Stimulated activated CD8-positive, alpha-beta memory T cell treated with anti-CD3 and anti-CD28 coated beads, Interleukin-7, amount 100 ng/mL, for 48 hours (primary cell): ENCODE results near the gene RAB9B.
"Not testable (repeated sequence)": the region's sequence is repeated elsewhere in the genome, so short reads cannot be mapped to it uniquely, and the experiment has no call there.

Experiments used
- DNase-seq, 2 donors: peaks; one replicate each; pipeline ENCODE4 v3.0.0-alpha.2; 2020; ENCODE audit warnings: low read depth in 1 of 2; ENCODE audit errors: extremely low read depth in 1 of 2

Gene RAB9B

GRCh38 chrX:103831803-103832544, at the start of gene RAB9B:
RAB9B (minus strand) TSS chrX:103832257; CDS start chrX:103825784, 6,473 bp downstream.
- DNase-seq, result peak; percentile 34 to 55

GRCh38 chrX:103879339-103879738, 47.3 kb upstream of the RAB9B start:
- DNase-seq, result no peak

- DNase-seq, result no peak
These were observed 46.5 kb upstream of the RAB9B start for GRCh38 chrX:103878466-103879122.

GRCh38 chrX:103877571-103877970, 45.5 kb upstream of the RAB9B start:
- DNase-seq, result no peak

GRCh38 chrX:103864886-103865534, 33.0 kb upstream of the RAB9B start:
- no peak for DNase-seq

GRCh38 chrX:103864149-103864548, 32.1 kb upstream of the RAB9B start:
- DNase-seq, result no peak

GRCh38 chrX:103861200-103861599, 29.1 kb upstream of the RAB9B start:
- DNase-seq, result no peak

- DNase-seq, result no peak
These were observed 17.5 kb upstream of the RAB9B start for GRCh38 chrX:103849558-103849957.

GRCh38 chrX:103847174-103847870, 15.3 kb upstream of the RAB9B start:
- DNase-seq, result no peak

GRCh38 chrX:103846386-103846785, 14.3 kb upstream of the RAB9B start:
- no peak for DNase-seq

GRCh38 chrX:103845165-103845653, 13.2 kb upstream of the RAB9B start:
- DNase-seq, result peak in 1 of 2 donors; percentile 3

GRCh38 chrX:103839404-103839803, 7.3 kb upstream of the RAB9B start:
- no peak for DNase-seq

GRCh38 chrX:103831342-103831802, 685 bp downstream of the RAB9B start:
- DNase-seq, result no peak

GRCh38 chrX:103830848-103831247, 1.2 kb downstream of the RAB9B start:
- no peak for DNase-seq

- no peak for DNase-seq
These were observed 3.5 kb downstream of the RAB9B start for GRCh38 chrX:103828529-103828928.

- no peak for DNase-seq
These were observed 6.2 kb downstream of the RAB9B start for GRCh38 chrX:103825881-103826280.

GRCh38 chrX:103823591-103823990, 8.5 kb downstream of the RAB9B start:
- DNase-seq, result no peak

- DNase-seq, result not testable (repeated sequence)
These were observed 11.3 kb downstream of the RAB9B start for GRCh38 chrX:103820802-103821201.

GRCh38 chrX:103818842-103819619, 13.0 kb downstream of the RAB9B start:
- DNase-seq, result no peak

- no peak for DNase-seq
These were observed 14.6 kb downstream of the RAB9B start for GRCh38 chrX:103817502-103817901.
